GM13976 (cell line): ENCODE data around the gene SYNGR3.

Experiments
- DNase-seq: peaks from one replicate; pipeline ENCODE4 v3.0.0; 2012; ENCODE audit warnings: low spot score
- in situ Hi-C: fragments of 300-500 bp; cut with MboI; formaldehyde crosslinking; loops from one replicate; pipeline ENCODE4 v1.12.0; 2022; ENCODE audit warnings: low sequenced_read_pairs, mixed read lengths, inconsistent platforms; ENCODE audit not compliant: unreplicated experiment
- TF ChIP-seq, protein P1 (sequence below): IDR thresholded peaks from 2 replicates; pipeline ENCODE4 v1.5.1; 2012; ENCODE audit warnings: borderline replicate concordance, mild to moderate bottlenecking; ENCODE audit not compliant: insufficient read depth; ENCODE audit errors: extremely low read depth, missing control alignments, control extremely low read depth

SYNGR3 gene

GRCh38 chr16:1944612-1945199, 45.1 kb upstream of the SYNGR3 start:
- no peak for DNase-seq
- in situ Hi-C loops, result no loop called here
- TF ChIP-seq, protein P1, sequence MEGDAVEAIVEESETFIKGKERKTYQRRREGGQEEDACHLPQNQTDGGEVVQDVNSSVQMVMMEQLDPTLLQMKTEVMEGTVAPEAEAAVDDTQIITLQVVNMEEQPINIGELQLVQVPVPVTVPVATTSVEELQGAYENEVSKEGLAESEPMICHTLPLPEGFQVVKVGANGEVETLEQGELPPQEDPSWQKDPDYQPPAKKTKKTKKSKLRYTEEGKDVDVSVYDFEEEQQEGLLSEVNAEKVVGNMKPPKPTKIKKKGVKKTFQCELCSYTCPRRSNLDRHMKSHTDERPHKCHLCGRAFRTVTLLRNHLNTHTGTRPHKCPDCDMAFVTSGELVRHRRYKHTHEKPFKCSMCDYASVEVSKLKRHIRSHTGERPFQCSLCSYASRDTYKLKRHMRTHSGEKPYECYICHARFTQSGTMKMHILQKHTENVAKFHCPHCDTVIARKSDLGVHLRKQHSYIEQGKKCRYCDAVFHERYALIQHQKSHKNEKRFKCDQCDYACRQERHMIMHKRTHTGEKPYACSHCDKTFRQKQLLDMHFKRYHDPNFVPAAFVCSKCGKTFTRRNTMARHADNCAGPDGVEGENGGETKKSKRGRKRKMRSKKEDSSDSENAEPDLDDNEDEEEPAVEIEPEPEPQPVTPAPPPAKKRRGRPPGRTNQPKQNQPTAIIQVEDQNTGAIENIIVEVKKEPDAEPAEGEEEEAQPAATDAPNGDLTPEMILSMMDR, result no peak

GRCh38 chr16:1945559-1946391, 44.0 kb upstream of the SYNGR3 start:
- TF ChIP-seq, protein P1, result no peak
- DNase-seq, result no peak
- in situ Hi-C loops, result no loop called here

DNA sequence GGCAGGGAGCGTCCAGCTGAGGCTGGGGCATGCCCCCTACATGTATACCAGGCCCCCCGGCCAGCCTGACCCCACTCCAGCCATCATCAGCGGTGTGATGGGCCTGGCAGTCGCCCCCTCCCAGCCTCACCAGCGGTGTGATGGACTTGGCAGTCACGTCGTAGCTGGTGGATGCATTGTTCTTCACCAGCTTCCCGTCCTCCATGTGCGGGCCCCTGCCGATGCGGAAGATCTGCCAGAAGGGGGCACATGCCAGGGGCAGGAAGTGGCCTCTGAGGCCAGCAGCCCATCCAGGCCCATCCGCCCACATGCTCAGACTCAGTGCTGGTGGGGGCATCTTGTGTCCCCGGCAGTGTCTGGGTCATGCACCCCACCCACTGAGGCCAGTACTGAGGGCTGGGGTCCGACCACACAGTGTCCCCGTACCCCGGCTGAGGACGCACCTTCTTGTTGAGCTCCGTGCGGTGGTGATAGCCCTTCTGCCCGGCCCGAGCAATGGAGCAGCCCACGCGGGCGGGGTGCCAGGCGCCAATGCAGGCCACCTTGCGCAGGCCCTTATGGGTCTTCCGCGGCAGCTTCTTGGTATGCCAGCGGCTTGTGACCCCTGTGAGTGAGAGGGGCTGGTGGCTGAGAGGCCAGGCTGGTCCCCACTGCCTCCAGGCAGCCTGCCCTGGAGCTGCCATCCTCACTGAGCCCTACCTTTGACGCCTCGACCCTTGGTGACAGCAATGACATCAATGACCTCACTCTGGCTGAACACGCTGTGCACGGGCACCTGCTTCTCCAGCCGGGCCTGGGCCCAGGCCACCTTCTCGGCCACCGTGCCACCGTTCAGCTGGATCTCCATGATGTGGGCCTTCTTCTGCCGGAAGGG, 43.0 kb upstream of the SYNGR3 start:
- DNase-seq, result no peak
- TF ChIP-seq, protein P1, result no peak
- in situ Hi-C loops, result no loop called here

- no peak for DNase-seq
- in situ Hi-C loops, result no loop called here
- TF ChIP-seq, protein P1, result no peak
Observed at GRCh38 chr16:1947369-1947670, 42.5 kb upstream of the SYNGR3 start.

GRCh38 chr16:1949507-1949906, 40.3 kb upstream of the SYNGR3 start:
- TF ChIP-seq, protein P1, result no peak
- in situ Hi-C loops, result no loop called here
- no peak for DNase-seq

DNA sequence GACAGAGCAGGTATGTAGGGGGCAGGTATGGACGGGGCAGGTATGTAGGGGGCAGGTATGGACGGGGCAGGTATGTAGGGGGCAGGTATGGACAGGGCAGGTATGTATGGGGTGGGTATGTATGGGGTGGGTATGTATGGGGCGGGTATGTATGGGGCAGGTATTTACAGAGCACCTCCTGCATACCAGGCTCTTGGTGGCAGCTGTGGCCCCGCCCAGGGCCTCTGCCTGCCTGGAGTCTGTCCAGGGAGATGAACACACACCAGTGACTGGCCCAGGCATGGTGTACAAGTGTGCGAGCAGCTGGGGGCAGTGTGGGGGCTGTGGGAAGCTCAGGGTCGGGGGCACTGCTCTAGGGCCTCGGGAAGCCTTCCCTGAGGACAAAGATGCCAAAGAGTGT, 39.7 kb upstream of the SYNGR3 start:
- in situ Hi-C loops, result no loop called here
- TF ChIP-seq, protein P1, result no peak
- no peak for DNase-seq
